GM19467 (cell line): ENCODE measurements around the gene MEF2B.

Source experiments
- ATAC-seq: cut with Tn5 transposase; IDR thresholded peaks from one replicate; pipeline ENCODE4 v1.9.1; 2021; ENCODE audit warnings: mild to moderate bottlenecking, moderate library complexity; ENCODE audit not compliant: unreplicated experiment

MEF2B gene

GRCh38 chr19:19170053-19170872, at the start of gene MEF2B:
Gene MEF2B (minus strand): TSS chr19:19170263. CDS start chr19:19150735, 19,528 bp downstream.
- peak; percentile 77 for ATAC-seq

- ATAC-seq, result no peak
These were observed 48.8 kb upstream of the MEF2B start for GRCh38 chr19:19218911-19219310.

GRCh38 chr19:19217099-19217498, 47.0 kb upstream of the MEF2B start:
- no peak for ATAC-seq

- no peak for ATAC-seq
These were observed 45.7 kb upstream of the MEF2B start for GRCh38 chr19:19215792-19216191.

- ATAC-seq, result no peak
These were observed 44.8 kb upstream of the MEF2B start for GRCh38 chr19:19214892-19215291.

GRCh38 chr19:19214159-19214490, 44.1 kb upstream of the MEF2B start:
- ATAC-seq, result no peak

- no peak for ATAC-seq
These were observed 43.5 kb upstream of the MEF2B start for GRCh38 chr19:19213426-19214158.

GRCh38 chr19:19212916-19213315, 42.9 kb upstream of the MEF2B start:
- ATAC-seq, result no peak

- no peak for ATAC-seq
These were observed 41.7 kb upstream of the MEF2B start, which contains the start of gene NCAN for GRCh38 chr19:19211499-19212420. Gene NCAN (plus strand): TSS chr19:19211958. CDS start chr19:19216954, 4,996 bp downstream.

GRCh38 chr19:19209372-19209771, 39.3 kb upstream of the MEF2B start:
- ATAC-seq, result no peak

GRCh38 chr19:19207637-19208572, 37.8 kb upstream of the MEF2B start:
- no peak for ATAC-seq

GRCh38 chr19:19206938-19207337, 36.9 kb upstream of the MEF2B start:
- ATAC-seq, result no peak

GRCh38 chr19:19205416-19206410, 35.6 kb upstream of the MEF2B start:
- ATAC-seq, result no peak

GRCh38 chr19:19204181-19204580, 34.1 kb upstream of the MEF2B start:
- no peak for ATAC-seq

GRCh38 chr19:19203012-19203856, 33.2 kb upstream of the MEF2B start, which contains the start of gene NR2C2AP:
Gene NR2C2AP (minus strand): TSS chr19:19203414. CDS start chr19:19203060, 354 bp downstream.
- ATAC-seq, result no peak

GRCh38 chr19:19202707-19203011, 32.6 kb upstream of the MEF2B start:
- ATAC-seq, result no peak

GRCh38 chr19:19201697-19202630, 31.9 kb upstream of the MEF2B start:
- ATAC-seq, result no peak
